ENCODE results near the gene KLK10.

DNA sequence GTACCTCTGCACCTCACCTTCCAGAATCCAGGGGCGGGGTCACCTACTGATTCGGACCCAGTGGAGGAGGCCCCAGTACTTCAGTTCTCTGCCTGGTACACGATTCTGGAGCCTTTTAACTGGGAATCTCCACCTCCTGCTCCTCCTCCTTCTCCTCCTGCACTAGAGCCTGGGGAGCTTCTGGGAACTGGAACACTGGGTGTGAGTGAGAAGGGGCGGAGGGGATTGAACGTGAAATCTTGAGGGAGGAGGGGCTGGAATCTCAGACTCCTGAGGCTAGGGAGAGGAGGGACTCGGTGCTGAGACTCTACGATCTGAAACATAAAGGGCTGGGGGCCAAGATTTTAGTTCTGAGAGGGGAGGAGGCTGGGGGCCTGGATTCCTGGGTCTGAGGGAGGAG is 18.0 kb downstream of the KLK10 start, which contains the start of gene KLK8:
- TF ChIP-seq POLR2A (IDR thresholded peaks at IDR 0.05; ENCODE audit: borderline replicate concordance, extremely low read depth, insufficient read depth, insufficient read length) (no peak), YY1 (IDR thresholded peaks at IDR 0.05; ENCODE audit: extremely low read depth, insufficient replicate concordance, low read depth, low read length) (no peak), SIN3A (IDR thresholded peaks at IDR 0.05; ENCODE audit: low read depth) (no peak), RAD21 (IDR thresholded peaks at IDR 0.05; ENCODE audit: low read depth) (no peak)
- TF ChIP-seq, protein P1, sequence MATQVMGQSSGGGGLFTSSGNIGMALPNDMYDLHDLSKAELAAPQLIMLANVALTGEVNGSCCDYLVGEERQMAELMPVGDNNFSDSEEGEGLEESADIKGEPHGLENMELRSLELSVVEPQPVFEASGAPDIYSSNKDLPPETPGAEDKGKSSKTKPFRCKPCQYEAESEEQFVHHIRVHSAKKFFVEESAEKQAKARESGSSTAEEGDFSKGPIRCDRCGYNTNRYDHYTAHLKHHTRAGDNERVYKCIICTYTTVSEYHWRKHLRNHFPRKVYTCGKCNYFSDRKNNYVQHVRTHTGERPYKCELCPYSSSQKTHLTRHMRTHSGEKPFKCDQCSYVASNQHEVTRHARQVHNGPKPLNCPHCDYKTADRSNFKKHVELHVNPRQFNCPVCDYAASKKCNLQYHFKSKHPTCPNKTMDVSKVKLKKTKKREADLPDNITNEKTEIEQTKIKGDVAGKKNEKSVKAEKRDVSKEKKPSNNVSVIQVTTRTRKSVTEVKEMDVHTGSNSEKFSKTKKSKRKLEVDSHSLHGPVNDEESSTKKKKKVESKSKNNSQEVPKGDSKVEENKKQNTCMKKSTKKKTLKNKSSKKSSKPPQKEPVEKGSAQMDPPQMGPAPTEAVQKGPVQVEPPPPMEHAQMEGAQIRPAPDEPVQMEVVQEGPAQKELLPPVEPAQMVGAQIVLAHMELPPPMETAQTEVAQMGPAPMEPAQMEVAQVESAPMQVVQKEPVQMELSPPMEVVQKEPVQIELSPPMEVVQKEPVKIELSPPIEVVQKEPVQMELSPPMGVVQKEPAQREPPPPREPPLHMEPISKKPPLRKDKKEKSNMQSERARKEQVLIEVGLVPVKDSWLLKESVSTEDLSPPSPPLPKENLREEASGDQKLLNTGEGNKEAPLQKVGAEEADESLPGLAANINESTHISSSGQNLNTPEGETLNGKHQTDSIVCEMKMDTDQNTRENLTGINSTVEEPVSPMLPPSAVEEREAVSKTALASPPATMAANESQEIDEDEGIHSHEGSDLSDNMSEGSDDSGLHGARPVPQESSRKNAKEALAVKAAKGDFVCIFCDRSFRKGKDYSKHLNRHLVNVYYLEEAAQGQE (IDR thresholded peaks at IDR 0.05; ENCODE audit: low read depth), result no peak
